Fibroblast of peridontal ligament (primary cell): ENCODE results near the gene ASF1B.
"Not testable (repeated sequence)": the region's sequence is repeated elsewhere in the genome, so short reads cannot be mapped to it uniquely, and the experiment has no call there.

Source experiments
- DNase-seq: peaks from one replicate; pipeline ENCODE4 v3.0.0-alpha.2; 2010; ENCODE audit errors: extremely low read depth

The ASF1B gene

GRCh38 chr19:14136509-14137281, at the start of gene ASF1B:
Gene ASF1B (minus strand): TSS chr19:14136589. CDS start chr19:14136456, 133 bp downstream.
- DNase-seq, result peak; percentile 100

GRCh38 chr19:14185691-14186090, 49.3 kb upstream of the ASF1B start:
- DNase-seq, result not testable (repeated sequence)

- no peak for DNase-seq
Measured at GRCh38 chr19:14185158-14185557, 48.8 kb upstream of the ASF1B start.

- DNase-seq, result no peak
Measured at GRCh38 chr19:14183741-14184350, 47.5 kb upstream of the ASF1B start.

- no peak for DNase-seq
Measured at GRCh38 chr19:14182476-14182875, 46.1 kb upstream of the ASF1B start.

- no peak for DNase-seq
Measured at GRCh38 chr19:14181906-14182305, 45.5 kb upstream of the ASF1B start.

- DNase-seq, result not testable (repeated sequence)
Measured at GRCh38 chr19:14181199-14181598, 44.8 kb upstream of the ASF1B start.

- DNase-seq, result no peak
Measured at GRCh38 chr19:14177496-14178074, 41.2 kb upstream of the ASF1B start.

- DNase-seq, result no peak
Measured at GRCh38 chr19:14175351-14175792, 39.0 kb upstream of the ASF1B start.

GRCh38 chr19:14174883-14175282, 38.5 kb upstream of the ASF1B start:
- no peak for DNase-seq

- no peak for DNase-seq
Measured at GRCh38 chr19:14168993-14169392, 32.6 kb upstream of the ASF1B start.

GRCh38 chr19:14168259-14168972, 32.0 kb upstream of the ASF1B start:
- no peak for DNase-seq

- no peak for DNase-seq
Measured at GRCh38 chr19:14167576-14168138, 31.3 kb upstream of the ASF1B start.

- DNase-seq, result no peak
Measured at GRCh38 chr19:14166999-14167575, 30.7 kb upstream of the ASF1B start.

GRCh38 chr19:14165990-14166830, 29.8 kb upstream of the ASF1B start:
- DNase-seq, result no peak

GRCh38 chr19:14164724-14165493, 28.5 kb upstream of the ASF1B start:
- no peak for DNase-seq

- no peak for DNase-seq
Measured at GRCh38 chr19:14164082-14164481, 27.7 kb upstream of the ASF1B start.

GRCh38 chr19:14162871-14163297, 26.5 kb upstream of the ASF1B start:
- DNase-seq, result no peak

- no peak for DNase-seq
Measured at GRCh38 chr19:14161305-14161704, 24.9 kb upstream of the ASF1B start.
